Measurements from ENCODE around the gene IMPA2. TPM values are rescaled to one million over a fixed set of nuclear protein-coding genes. Genes with fewer than 3 reads are reported as not detected.
"Not testable (repeated sequence)": the region's sequence is repeated elsewhere in the genome, so short reads cannot be mapped to it uniquely, and the experiment has no call there.

Gene IMPA2
- total and polyA plus RNA-seq, 10 of the 15 experiments (the other 5 are each of a cell fraction or from before 2014, with no cell fraction given) = 0.24 to 21.0 (median 11.4) TPM

GRCh38 chr18:12068950-12069320 is 87.6 kb downstream of the IMPA2 start:
- H3K27me3 ChIP-seq (replicated peaks in 1 of 2; ENCODE audit: control insufficient read depth in 2 of 2, insufficient read depth in 2 of 2, low read length in 1 of 2) = no peaks in the 10 kb centered on the region; a peak in 1 of 4 replicates
- H3K4me1 ChIP-seq (ENCODE audit: control insufficient read depth, insufficient read depth, low read length) = no peaks in the 10 kb centered on the region
- FAIRE-seq (no peak), ATAC-seq (no peak), DNase-seq (ENCODE audit: low read depth, low spot score) (no peak)
- no peak overlapping the region for H3K4me2 ChIP-seq (ENCODE audit: control insufficient read depth, insufficient read depth)
- no peaks in the 10 kb centered on the region for H3K79me2 ChIP-seq (ENCODE audit: control insufficient read depth, insufficient read depth, low read length)
- intact Hi-C loops (cut with micrococcal nuclease; ENCODE audit: unreplicated experiment) = no loop called here
- H3K4me3 ChIP-seq = no peak overlapping the region
- POLR2A ChIA-PET = no interaction called here
- H3K9ac ChIP-seq (ENCODE audit: control insufficient read depth, insufficient read depth, low read length) = no peak overlapping the region
- H4K20me1 ChIP-seq (ENCODE audit: control insufficient read depth, insufficient read depth) = no peaks in the 10 kb centered on the region
- BruUV-seq (replicated peaks) = no TSS peak
- WGBS (ENCODE audit: insufficient coverage, insufficient replicate concordance, low lambda C conversion rate, missing lambda C conversion rate) = 84% methylated on average over 3 of the region's 3 CpGs
- in situ Hi-C loops (cut with MboI) = no loop called here
- no peak overlapping the region for H2AFZ ChIP-seq (ENCODE audit: control insufficient read depth, low read depth, low read length)
- H3K9me3 ChIP-seq (replicated peaks; ENCODE audit: control insufficient read depth, insufficient read depth, low read length) = no peaks in the 10 kb centered on the region
- TF ChIP-seq RAD51 (IDR thresholded peaks at IDR 0.05) (no peak), NBN (IDR thresholded peaks at IDR 0.05) (no peak), KLF5 (IDR thresholded peaks at IDR 0.05; ENCODE audit: partially characterized antibody) (no peak), ZBTB40 (IDR thresholded peaks at IDR 0.05; ENCODE audit: borderline replicate concordance) (no peak)
- RAD21 ChIA-PET (ENCODE audit: unreplicated experiment) = interaction anchor here (1.4 kb wide), 1 partner anchor 168 kb away, joined by 3 read pairs; no protein-coding TSS in a partner anchor
- no peaks in the 10 kb centered on the region for H3K36me3 ChIP-seq (ENCODE audit: control insufficient read depth in 2 of 2, insufficient read depth in 2 of 2, low read length in 1 of 2)
- SMC1A ChIA-PET (ENCODE audit: uncharacterized antibody, unreplicated experiment) = interaction anchor here (0.7 kb wide), 1 partner anchor 203 kb away, joined by 3 read pairs; no protein-coding TSS in a partner anchor
- CTCF ChIA-PET = interaction anchor here (1.3 kb wide), 1 partner anchor 170 kb away, joined by 3 read pairs; no protein-coding TSS in a partner anchor
- no peak overlapping the region for H3K27ac ChIP-seq (ENCODE audit: control insufficient read depth, insufficient read depth)

DNA sequence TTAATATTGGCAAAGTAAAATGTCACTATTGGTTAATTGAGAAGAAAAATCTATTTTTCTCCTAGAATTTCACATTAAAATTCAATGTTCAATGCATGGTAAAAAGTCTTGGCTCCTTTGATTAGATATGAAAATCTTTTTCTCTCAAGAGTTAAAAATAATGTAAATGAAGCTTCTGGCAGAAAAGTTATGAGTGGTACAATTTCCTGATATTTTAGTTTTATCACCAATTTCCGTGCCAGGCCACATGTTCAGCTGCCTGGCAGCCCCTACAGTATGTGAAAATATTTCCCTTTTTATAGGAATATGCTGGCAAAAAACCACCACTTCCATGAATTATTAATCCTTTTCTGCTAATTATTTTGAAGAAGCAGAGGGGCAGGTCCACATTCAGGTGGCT is 89.8 kb downstream of the IMPA2 start:
- SMC1A ChIA-PET (ENCODE audit: uncharacterized antibody, unreplicated experiment); DNase-seq (ENCODE audit: low read depth, low spot score); H3K9me3 ChIP-seq (replicated peaks; ENCODE audit: control insufficient read depth, insufficient read depth, low read length); H3K27ac ChIP-seq (ENCODE audit: control insufficient read depth, insufficient read depth); RAD21 ChIA-PET (ENCODE audit: unreplicated experiment); CTCF ChIA-PET; H3K79me2 ChIP-seq (ENCODE audit: control insufficient read depth, insufficient read depth, low read length); BruUV-seq (replicated peaks); FAIRE-seq; H3K36me3 ChIP-seq (ENCODE audit: control insufficient read depth in 2 of 2, insufficient read depth in 2 of 2, low read length in 1 of 2); H3K4me2 ChIP-seq (ENCODE audit: control insufficient read depth, insufficient read depth); in situ Hi-C loops (cut with MboI); H3K4me1 ChIP-seq (ENCODE audit: control insufficient read depth, insufficient read depth, low read length); POLR2A ChIA-PET; intact Hi-C loops (cut with micrococcal nuclease; ENCODE audit: unreplicated experiment); ATAC-seq; H2AFZ ChIP-seq (ENCODE audit: control insufficient read depth, low read depth, low read length); H3K9ac ChIP-seq (ENCODE audit: control insufficient read depth, insufficient read depth, low read length); H3K4me3 ChIP-seq; H4K20me1 ChIP-seq (ENCODE audit: control insufficient read depth, insufficient read depth); H3K27me3 ChIP-seq (replicated peaks in 1 of 2; ENCODE audit: control insufficient read depth in 2 of 2, insufficient read depth in 2 of 2, low read length in 1 of 2): not testable (repeated sequence)
- 20% methylated on average over 1 of the region's 1 CpG for WGBS (ENCODE audit: insufficient coverage, insufficient replicate concordance, low lambda C conversion rate, missing lambda C conversion rate)

All from GM12878 (cell line).